HEK293 (cell line): ENCODE results near the gene KIF26B.

Source experiments
- CTCF ChIA-PET: fragments of 350-600 bp; formaldehyde crosslinking; extraction: SDS; loops from one replicate; lab custom pipeline; 2021; ENCODE audit warnings: antibody characterized with exemption; lab: Yijun Ruan, JAX
- POLR2A ChIA-PET: fragments of 300-600 bp; formaldehyde crosslinking; extraction: SDS; loops from one replicate; lab custom pipeline; 2020; ENCODE audit warnings: antibody characterized with exemption, inconsistent platforms; lab: Yijun Ruan, JAX
- H3K27ac ChIP-seq: fragments of 200-500 bp; sonication (Bioruptor generic); 2 replicates; pipeline ENCODE4 v1.5.1; 2014; ENCODE audit warnings: low read depth, low read length, control low read depth, inconsistent platforms; ENCODE audit errors: extremely low read depth
- H3K36me3 ChIP-seq, 2 experiments: fragments of 200-500 bp in 1 of 2; sonication (Bioruptor generic) in 1 of 2; 1 replicate in 1 of 2; 2 replicates in 1 of 2; pipeline ENCODE4 v1.5.1; 2014 to 2017; ENCODE audit warnings: inconsistent platforms in 2 of 2, low read length in 2 of 2; ENCODE audit not compliant: control insufficient read depth in 2 of 2, insufficient read depth in 1 of 2
- H3K4me1 ChIP-seq: fragments of 200-500 bp; sonication (Bioruptor generic); 2 replicates; pipeline ENCODE4 v1.5.1; 2014; ENCODE audit warnings: mild to moderate bottlenecking, low read length, inconsistent platforms; ENCODE audit not compliant: control insufficient read depth, insufficient read depth
- H3K4me3 ChIP-seq: 2 replicates; pipeline ENCODE4 v1.5.1; 2011; ENCODE audit warnings: low read depth, mild to moderate bottlenecking, control low read depth, low read length, moderate library complexity
- H3K9me3 ChIP-seq: fragments of 200-500 bp; sonication (Bioruptor generic); 2 replicates; pipeline ENCODE4 v1.5.1; 2014; ENCODE audit warnings: low read depth, low read length, inconsistent platforms; ENCODE audit not compliant: control insufficient read depth, insufficient read depth
- MEIS1 ChIP-seq: sonication (generic); formaldehyde crosslinking; IDR thresholded peaks from 2 replicates; pipeline ENCODE4 v1.8.1; 2022; ENCODE audit warnings: missing genetic modification reagents, mild to moderate bottlenecking, borderline replicate concordance
- OVOL3 ChIP-seq: fragments of 450-650 bp; formaldehyde crosslinking; IDR thresholded peaks from 2 replicates; pipeline ENCODE4 v1.5.1; 2016; ENCODE audit warnings: missing biosample characterization, missing genetic modification characterization
- PRDM4 ChIP-seq: fragments of 450-650 bp; formaldehyde crosslinking; IDR thresholded peaks from 2 replicates; pipeline ENCODE4 v1.5.1; 2017; ENCODE audit warnings: missing biosample characterization, missing genetic modification characterization
- RBAK ChIP-seq: fragments of 450-650 bp; formaldehyde crosslinking; IDR thresholded peaks from 2 replicates; pipeline ENCODE4 v1.5.1; 2016; ENCODE audit warnings: missing biosample characterization, missing genetic modification characterization
- SCRT1 ChIP-seq: fragments of 450-650 bp; formaldehyde crosslinking; IDR thresholded peaks from 2 replicates; pipeline ENCODE4 v1.5.1; 2016; ENCODE audit warnings: missing biosample characterization, missing genetic modification characterization, borderline replicate concordance
- YY1 ChIP-seq: fragments of 450-650 bp; formaldehyde crosslinking; IDR thresholded peaks from 2 replicates; pipeline ENCODE4 v1.5.1; 2018; ENCODE audit warnings: missing biosample characterization, missing genetic modification characterization
- ZBTB11 ChIP-seq: fragments of 450-650 bp; formaldehyde crosslinking; conservative IDR thresholded peaks from 2 replicates; pipeline ENCODE4 v1.5.1; 2016; ENCODE audit warnings: low read depth, missing biosample characterization, missing genetic modification characterization
- ZEB2 ChIP-seq: fragments of 450-650 bp; formaldehyde crosslinking; IDR thresholded peaks from 2 replicates; pipeline ENCODE4 v1.5.1; 2016; ENCODE audit warnings: missing biosample characterization, missing genetic modification characterization
- ZIC2 ChIP-seq: fragments of 450-650 bp; formaldehyde crosslinking; IDR thresholded peaks from 2 replicates; pipeline ENCODE4 v1.5.1; 2016; ENCODE audit warnings: missing biosample characterization, missing genetic modification characterization
- ZNF140 ChIP-seq: fragments of 450-650 bp; formaldehyde crosslinking; IDR thresholded peaks from 2 replicates; pipeline ENCODE4 v1.5.1; 2016; ENCODE audit warnings: missing biosample characterization, missing genetic modification characterization
- ZNF23 ChIP-seq: fragments of 450-650 bp; formaldehyde crosslinking; IDR thresholded peaks from 2 replicates; pipeline ENCODE4 v1.5.1; 2016; ENCODE audit warnings: missing biosample characterization, missing genetic modification characterization, borderline replicate concordance
- ZNF354C ChIP-seq: fragments of 450-650 bp; formaldehyde crosslinking; IDR thresholded peaks from 2 replicates; pipeline ENCODE4 v1.5.1; 2016; ENCODE audit warnings: missing biosample characterization, missing genetic modification characterization, low read depth, borderline replicate concordance
- ZNF521 ChIP-seq: fragments of 450-650 bp; formaldehyde crosslinking; IDR thresholded peaks from 2 replicates; pipeline ENCODE4 v1.5.1; 2017; ENCODE audit warnings: missing biosample characterization, mild to moderate bottlenecking, missing genetic modification characterization
- ZNF677 ChIP-seq: fragments of 450-650 bp; IDR thresholded peaks from 2 replicates; pipeline ENCODE4 v1.5.0; 2018; ENCODE audit warnings: missing biosample characterization, mild to moderate bottlenecking, missing genetic modification characterization, moderate library complexity
- ZNF776 ChIP-seq: fragments of 450-650 bp; formaldehyde crosslinking; IDR thresholded peaks from 2 replicates; pipeline ENCODE4 v1.5.0; 2017; ENCODE audit warnings: missing biosample characterization, missing genetic modification characterization, borderline replicate concordance
- ZNF843 ChIP-seq: fragments of 450-650 bp; formaldehyde crosslinking; IDR thresholded peaks from 2 replicates; pipeline ENCODE4 v1.5.1; 2016; ENCODE audit warnings: missing biosample characterization, missing genetic modification characterization
- ZSCAN18 ChIP-seq: fragments of 450-650 bp; formaldehyde crosslinking; IDR thresholded peaks from 2 replicates; pipeline ENCODE4 v1.5.1; 2016; ENCODE audit warnings: missing biosample characterization, missing genetic modification characterization

The KIF26B gene

GRCh38 chr1:245306628-245307410 is 152.0 kb downstream of the KIF26B start (continued):
- TF ChIP-seq ZNF521 (no peak), PRDM4 (tag by site-specific recombination) (peak; percentile 50; the same call in 1 of the 2 replicates), ZNF140 (tag by site-specific recombination) (no peak), YY1 (tag by site-specific recombination) (no peak), ZSCAN18 (tag by site-specific recombination) (no peak), RBAK (tag by site-specific recombination) (no peak), MEIS1 (no peak), SCRT1 (no peak), OVOL3 (tag by site-specific recombination) (no peak), ZEB2 (tag by site-specific recombination) (0 out of 2 replicates have a peak, but pooled peaks have one; percentile 27), ZNF677 (tag by site-specific recombination) (no peak), ZNF354C (no peak), ZNF843 (tag by site-specific recombination) (0 out of 2 replicates have a peak, but pooled peaks have one; percentile 40), ZNF23 (tag by site-specific recombination) (no peak), ZNF776 (tag by site-specific recombination) (no peak)
- TF ChIP-seq, all 188 proteins: peak for 5

GRCh38 chr1:245310571-245311531 is 156.1 kb downstream of the KIF26B start:
- POLR2A ChIA-PET, result no interaction called here
- CTCF ChIA-PET, result no interaction called here
- Histone ChIP-seq H3K27ac (no peak overlapping the region), H3K9me3 (no peaks in the 10 kb centered on the region), H3K4me3 (no peak overlapping the region), H3K4me1 (no peaks in the 10 kb centered on the region), H3K36me3 (no peaks in the 10 kb centered on the region)
- TF ChIP-seq ZIC2 (tag by site-specific recombination) (peak; percentile 75), ZBTB11 (tag by site-specific recombination) (no peak)
